ENCODE data around the gene PADI3.

- TF ChIP-seq CTCF (conservative IDR thresholded peaks at IDR 0.05 in 1 of 2, IDR thresholded peaks at IDR 0.05 in 1 of 2; ENCODE audit: low read depth in 1 of 2, low read length in 2 of 2), result no peak
- no peak for TF ChIP-seq EZH2 (IDR thresholded peaks at IDR 0.05; ENCODE audit: low read length, missing control alignments)
These were observed 47.5 kb upstream of the PADI3 start for GRCh38 chr1:17201201-17202021.
